ENCODE measurements around the gene GLRX3.

GLRX3 gene

GRCh38 chr10:130137659-130138478 is 1.7 kb downstream of the GLRX3 start:
- Histone ChIP-seq H3K27ac (ENCODE audit: low read depth in 2 of 2, low read length in 2 of 2) (no peak overlapping the region), H3K9ac (ENCODE audit: low read depth in 1 of 2, low read length in 2 of 2) (peak overlapping the region; percentile 68 to 89), H3K27me3 (ENCODE audit: control insufficient read depth in 2 of 2, insufficient read depth in 2 of 2, low read length in 2 of 2) (no peaks in the 10 kb centered on the region), H3K4me1 (ENCODE audit: control insufficient read depth in 2 of 2, insufficient read depth in 2 of 2, low read length in 2 of 2) (peaks cover 20 to 22% of the 10 kb centered on the region in 2 donors), H3K36me3 (ENCODE audit: control insufficient read depth in 2 of 2, insufficient read depth in 2 of 2, low read length in 2 of 2) (peaks cover 4 to 7% of the 10 kb centered on the region in 2 donors), H3K4me3 (ENCODE audit: low read length in 2 of 2) (peak overlapping the region; percentile 83 to 87), H3K9me3 (ENCODE audit: control insufficient read depth in 2 of 2, low read length in 2 of 2) (no peaks in the 10 kb centered on the region)

GRCh38 chr10:130138479-130138866 is 2.3 kb downstream of the GLRX3 start:
- Histone ChIP-seq H3K27ac (ENCODE audit: low read depth in 2 of 2, low read length in 2 of 2) (no peak overlapping the region), H3K9me3 (ENCODE audit: control insufficient read depth in 2 of 2, low read length in 2 of 2) (no peaks in the 10 kb centered on the region), H3K4me1 (ENCODE audit: control insufficient read depth in 2 of 2, insufficient read depth in 2 of 2, low read length in 2 of 2) (peaks cover 20 to 22% of the 10 kb centered on the region in 2 donors), H3K27me3 (ENCODE audit: control insufficient read depth in 2 of 2, insufficient read depth in 2 of 2, low read length in 2 of 2) (no peaks in the 10 kb centered on the region), H3K9ac (ENCODE audit: low read depth in 1 of 2, low read length in 2 of 2) (no peak overlapping the region), H3K36me3 (ENCODE audit: control insufficient read depth in 2 of 2, insufficient read depth in 2 of 2, low read length in 2 of 2) (peaks cover 4 to 9% of the 10 kb centered on the region in 2 donors), H3K4me3 (ENCODE audit: low read length in 2 of 2) (no peak overlapping the region)

- Histone ChIP-seq H3K36me3 (ENCODE audit: control insufficient read depth in 2 of 2, insufficient read depth in 2 of 2, low read length in 2 of 2) (peaks cover 4 to 9% of the 10 kb centered on the region in 2 donors), H3K9me3 (ENCODE audit: control insufficient read depth in 2 of 2, low read length in 2 of 2) (no peaks in the 10 kb centered on the region), H3K27me3 (ENCODE audit: control insufficient read depth in 2 of 2, insufficient read depth in 2 of 2, low read length in 2 of 2) (no peaks in the 10 kb centered on the region), H3K27ac (ENCODE audit: low read depth in 2 of 2, low read length in 2 of 2) (no peak overlapping the region), H3K9ac (ENCODE audit: low read depth in 1 of 2, low read length in 2 of 2) (no peak overlapping the region), H3K4me1 (ENCODE audit: control insufficient read depth in 2 of 2, insufficient read depth in 2 of 2, low read length in 2 of 2) (peaks cover 20 to 22% of the 10 kb centered on the region in 2 donors), H3K4me3 (ENCODE audit: low read length in 2 of 2) (no peak overlapping the region)
These were observed 4.2 kb downstream of the GLRX3 start for GRCh38 chr10:130140425-130140824.

- no peaks in the 10 kb centered on the region for H3K27me3 ChIP-seq (ENCODE audit: control insufficient read depth in 2 of 2, insufficient read depth in 2 of 2, low read length in 2 of 2)
- peaks cover 15 to 17% of the 10 kb centered on the region in 2 donors for H3K4me1 ChIP-seq (ENCODE audit: control insufficient read depth in 2 of 2, insufficient read depth in 2 of 2, low read length in 2 of 2)
These were observed 4.8 kb downstream of the GLRX3 start for GRCh38 chr10:130141038-130141437.

GRCh38 chr10:130141460-130141859 is 5.3 kb downstream of the GLRX3 start:
- peaks cover 15 to 17% of the 10 kb centered on the region in 2 donors for H3K4me1 ChIP-seq (ENCODE audit: control insufficient read depth in 2 of 2, insufficient read depth in 2 of 2, low read length in 2 of 2)
- no peak overlapping the region for H3K27ac ChIP-seq (ENCODE audit: low read depth in 2 of 2, low read length in 2 of 2)
- H3K27me3 ChIP-seq (ENCODE audit: control insufficient read depth in 2 of 2, insufficient read depth in 2 of 2, low read length in 2 of 2): no peaks in the 10 kb centered on the region
- H3K9me3 ChIP-seq (ENCODE audit: control insufficient read depth in 2 of 2, low read length in 2 of 2): no peaks in the 10 kb centered on the region
- no peak overlapping the region for H3K9ac ChIP-seq (ENCODE audit: low read depth in 1 of 2, low read length in 2 of 2)
- no peak overlapping the region for H3K4me3 ChIP-seq (ENCODE audit: low read length in 2 of 2)
- H3K36me3 ChIP-seq (ENCODE audit: control insufficient read depth in 2 of 2, insufficient read depth in 2 of 2, low read length in 2 of 2): peaks cover 11 to 14% of the 10 kb centered on the region in 2 donors

More at GRCh38 chr10:130141038-130141437, 4.8 kb downstream of the GLRX3 start:
- H3K9ac ChIP-seq (ENCODE audit: low read depth in 1 of 2, low read length in 2 of 2): no peak overlapping the region
- H3K27ac ChIP-seq (ENCODE audit: low read depth in 2 of 2, low read length in 2 of 2): no peak overlapping the region
- H3K36me3 ChIP-seq (ENCODE audit: control insufficient read depth in 2 of 2, insufficient read depth in 2 of 2, low read length in 2 of 2): peaks cover 7 to 11% of the 10 kb centered on the region in 2 donors
- no peaks in the 10 kb centered on the region for H3K9me3 ChIP-seq (ENCODE audit: control insufficient read depth in 2 of 2, low read length in 2 of 2)
- H3K4me3 ChIP-seq (ENCODE audit: low read length in 2 of 2): no peak overlapping the region

GRCh38 chr10:130141878-130142277 is 5.7 kb downstream of the GLRX3 start:
- Histone ChIP-seq H3K27ac (ENCODE audit: low read depth in 2 of 2, low read length in 2 of 2) (no peak overlapping the region), H3K36me3 (ENCODE audit: control insufficient read depth in 2 of 2, insufficient read depth in 2 of 2, low read length in 2 of 2) (peaks cover 15 to 16% of the 10 kb centered on the region in 2 donors), H3K9me3 (ENCODE audit: control insufficient read depth in 2 of 2, low read length in 2 of 2) (no peaks in the 10 kb centered on the region), H3K27me3 (ENCODE audit: control insufficient read depth in 2 of 2, insufficient read depth in 2 of 2, low read length in 2 of 2) (no peaks in the 10 kb centered on the region), H3K4me3 (ENCODE audit: low read length in 2 of 2) (no peak overlapping the region), H3K4me1 (ENCODE audit: control insufficient read depth in 2 of 2, insufficient read depth in 2 of 2, low read length in 2 of 2) (peaks cover 15 to 17% of the 10 kb centered on the region in 2 donors), H3K9ac (ENCODE audit: low read depth in 1 of 2, low read length in 2 of 2) (no peak overlapping the region)

- no peak overlapping the region for H3K9ac ChIP-seq (ENCODE audit: low read depth in 1 of 2, low read length in 2 of 2)
- H3K27me3 ChIP-seq (ENCODE audit: control insufficient read depth in 2 of 2, insufficient read depth in 2 of 2, low read length in 2 of 2): no peaks in the 10 kb centered on the region
- peaks cover 20 to 27% of the 10 kb centered on the region in 2 donors for H3K36me3 ChIP-seq (ENCODE audit: control insufficient read depth in 2 of 2, insufficient read depth in 2 of 2, low read length in 2 of 2)
- H3K4me3 ChIP-seq (ENCODE audit: low read length in 2 of 2): no peak overlapping the region
- H3K4me1 ChIP-seq (ENCODE audit: control insufficient read depth in 2 of 2, insufficient read depth in 2 of 2, low read length in 2 of 2): no peaks in the 10 kb centered on the region
- no peaks in the 10 kb centered on the region for H3K9me3 ChIP-seq (ENCODE audit: control insufficient read depth in 2 of 2, low read length in 2 of 2)
- no peak overlapping the region for H3K27ac ChIP-seq (ENCODE audit: low read depth in 2 of 2, low read length in 2 of 2)
These were observed 9.9 kb downstream of the GLRX3 start for GRCh38 chr10:130146042-130146441.

GRCh38 chr10:130159192-130159794 is 23.1 kb downstream of the GLRX3 start:
- Histone ChIP-seq H3K4me1 (ENCODE audit: control insufficient read depth in 2 of 2, insufficient read depth in 2 of 2, low read length in 2 of 2) (no peaks in the 10 kb centered on the region), H3K9ac (ENCODE audit: low read depth in 1 of 2, low read length in 2 of 2) (no peak overlapping the region), H3K9me3 (ENCODE audit: control insufficient read depth in 2 of 2, low read length in 2 of 2) (no peaks in the 10 kb centered on the region)

GRCh38 chr10:130160775-130161174 is 24.6 kb downstream of the GLRX3 start:
- Histone ChIP-seq H3K9ac (ENCODE audit: low read depth in 1 of 2, low read length in 2 of 2) (no peak overlapping the region), H3K9me3 (ENCODE audit: control insufficient read depth in 2 of 2, low read length in 2 of 2) (no peaks in the 10 kb centered on the region), H3K4me1 (ENCODE audit: control insufficient read depth in 2 of 2, insufficient read depth in 2 of 2, low read length in 2 of 2) (no peaks in the 10 kb centered on the region), H3K27ac (ENCODE audit: low read depth in 2 of 2, low read length in 2 of 2) (no peak overlapping the region), H3K27me3 (ENCODE audit: control insufficient read depth in 2 of 2, insufficient read depth in 2 of 2, low read length in 2 of 2) (no peaks in the 10 kb centered on the region), H3K4me3 (ENCODE audit: low read length in 2 of 2) (no peak overlapping the region), H3K36me3 (ENCODE audit: control insufficient read depth in 2 of 2, insufficient read depth in 2 of 2, low read length in 2 of 2) (peaks cover 27 to 34% of the 10 kb centered on the region in 2 donors)

More at GRCh38 chr10:130159192-130159794, 23.1 kb downstream of the GLRX3 start:
- H3K36me3 ChIP-seq (ENCODE audit: control insufficient read depth in 2 of 2, insufficient read depth in 2 of 2, low read length in 2 of 2): peaks cover 20 to 29% of the 10 kb centered on the region in 2 donors
- no peaks in the 10 kb centered on the region for H3K27me3 ChIP-seq (ENCODE audit: control insufficient read depth in 2 of 2, insufficient read depth in 2 of 2, low read length in 2 of 2)
- H3K27ac ChIP-seq (ENCODE audit: low read depth in 2 of 2, low read length in 2 of 2): no peak overlapping the region
- H3K4me3 ChIP-seq (ENCODE audit: low read length in 2 of 2): no peak overlapping the region

GRCh38 chr10:130161331-130161730 is 25.1 kb downstream of the GLRX3 start:
- Histone ChIP-seq H3K9me3 (ENCODE audit: control insufficient read depth in 2 of 2, low read length in 2 of 2) (no peaks in the 10 kb centered on the region), H3K4me1 (ENCODE audit: control insufficient read depth in 2 of 2, insufficient read depth in 2 of 2, low read length in 2 of 2) (no peaks in the 10 kb centered on the region), H3K4me3 (ENCODE audit: low read length in 2 of 2) (no peak overlapping the region), H3K36me3 (ENCODE audit: control insufficient read depth in 2 of 2, insufficient read depth in 2 of 2, low read length in 2 of 2) (peaks cover 31 to 35% of the 10 kb centered on the region in 2 donors), H3K9ac (ENCODE audit: low read depth in 1 of 2, low read length in 2 of 2) (no peak overlapping the region), H3K27me3 (ENCODE audit: control insufficient read depth in 2 of 2, insufficient read depth in 2 of 2, low read length in 2 of 2) (no peaks in the 10 kb centered on the region), H3K27ac (ENCODE audit: low read depth in 2 of 2, low read length in 2 of 2) (no peak overlapping the region)

Data from mucosa of rectum (tissue), 2 donors.